Right atrium auricular region (tissue), 2 donors: ENCODE results near the gene ASXL1. TPM values are rescaled to one million over a fixed set of nuclear protein-coding genes. Genes with fewer than 3 reads are reported as not detected.
A peak's percentile ranks its signal among the peaks of the same experiment; 100 is the strongest.

Experiments used
- DNase-seq: peaks from one replicate; pipeline ENCODE4 v3.0.0-alpha.2; 2019; ENCODE audit warnings: low spot score
- H3K27ac ChIP-seq, 2 donors: fragments of 200-600 bp; sonication (generic); 1 replicate in 1 of 2; 2 replicates in 1 of 2; pipeline ENCODE4 v1.5.1; 2016 to 2019
- H3K27me3 ChIP-seq, 2 donors: fragments of 200-600 bp; sonication (generic); one replicate each; pipeline versions ENCODE4 v1.5.1 to v1.6.0; 2017 to 2019
- H3K36me3 ChIP-seq: fragments of 200-600 bp; sonication (generic); one replicate; pipeline ENCODE4 v1.5.1; 2016
- H3K4me1 ChIP-seq, 2 donors: fragments of 200-600 bp; sonication (generic); one replicate each; pipeline versions ENCODE4 v1.5.1 to v1.6.0; 2017 to 2019
- H3K4me3 ChIP-seq, 2 donors: fragments of 200-600 bp; sonication (generic); 1 replicate in 1 of 2; 2 replicates in 1 of 2; pipeline ENCODE4 v1.5.1; 2017 to 2019; ENCODE audit warnings: mild to moderate bottlenecking in 1 of 2, moderate library complexity in 1 of 2
- H3K9me3 ChIP-seq, 2 donors: fragments of 200-600 bp; sonication (generic); one replicate each; pipeline ENCODE4 v1.5.1; 2019
- CTCF ChIP-seq, 2 donors: fragments of 200-600 bp; sonication (generic); IDR thresholded peaks; one replicate each; pipeline ENCODE4 v1.5.1; 2019; ENCODE audit warnings: antibody characterized with exemption in 2 of 2
- total RNA-seq, 2 donors: library from RNA; depleted of rRNA; stranded (reverse); fragments of >200 nt; gene quantifications; one replicate each; pipeline ENCODE4 v1.1.0, GENCODE V29; 2016

Gene ASXL1
- total RNA-seq, 2 donors from 2014 or later, result 15.9 to 30.5 TPM

GRCh38 chr20:32429343-32429742 is 71.2 kb downstream of the ASXL1 start:
- H3K4me3 ChIP-seq, result no peak overlapping the region
- TF ChIP-seq CTCF (IDR thresholded peaks at IDR 0.05), result no peak
- H3K27me3 ChIP-seq, result no peaks in the 10 kb centered on the region
- peaks cover 0 to 28% of the 10 kb centered on the region in 2 donors for H3K4me1 ChIP-seq
- DNase-seq, result no peak
- no peak overlapping the region for H3K27ac ChIP-seq
- H3K9me3 ChIP-seq, result no peaks in the 10 kb centered on the region
- H3K36me3 ChIP-seq, result peaks cover 64% of the 10 kb centered on the region

GRCh38 chr20:32429745-32430360 is 71.7 kb downstream of the ASXL1 start:
- H3K9me3 ChIP-seq, result no peaks in the 10 kb centered on the region
- H3K27me3 ChIP-seq, result no peaks in the 10 kb centered on the region
- H3K4me1 ChIP-seq, result peaks cover 0 to 31% of the 10 kb centered on the region in 2 donors
- peaks cover 69% of the 10 kb centered on the region for H3K36me3 ChIP-seq
- no peak for TF ChIP-seq CTCF (IDR thresholded peaks at IDR 0.05)
- no peak overlapping the region for H3K4me3 ChIP-seq
- no peak overlapping the region for H3K27ac ChIP-seq
- DNase-seq, result no peak

- no peak overlapping the region for H3K27ac ChIP-seq
- peaks cover 0 to 31% of the 10 kb centered on the region in 2 donors for H3K4me1 ChIP-seq
- peaks cover 85% of the 10 kb centered on the region for H3K36me3 ChIP-seq
- no peak overlapping the region for H3K4me3 ChIP-seq
- TF ChIP-seq CTCF (IDR thresholded peaks at IDR 0.05), result no peak
- no peak for DNase-seq
- no peaks in the 10 kb centered on the region for H3K27me3 ChIP-seq
- no peaks in the 10 kb centered on the region for H3K9me3 ChIP-seq
Measured at GRCh38 chr20:32431457-32431856, 73.3 kb downstream of the ASXL1 start.

GRCh38 chr20:32432277-32432676 is 74.1 kb downstream of the ASXL1 start:
- H3K4me1 ChIP-seq, result peaks cover 0 to 31% of the 10 kb centered on the region in 2 donors
- DNase-seq, result no peak
- no peaks in the 10 kb centered on the region for H3K9me3 ChIP-seq
- H3K4me3 ChIP-seq, result no peak overlapping the region
- peaks cover 94% of the 10 kb centered on the region for H3K36me3 ChIP-seq
- TF ChIP-seq CTCF (IDR thresholded peaks at IDR 0.05), result no peak
- no peak overlapping the region for H3K27ac ChIP-seq
- no peaks in the 10 kb centered on the region for H3K27me3 ChIP-seq

GRCh38 chr20:32433311-32434021 is 75.3 kb downstream of the ASXL1 start:
- Histone ChIP-seq H3K4me1 (peaks cover 0 to 31% of the 10 kb centered on the region in 2 donors), H3K9me3 (no peaks in the 10 kb centered on the region), H3K4me3 (no peak overlapping the region), H3K27me3 (no peaks in the 10 kb centered on the region), H3K27ac (peak overlapping the region; percentile 20 to 23), H3K36me3 (peaks cover 100% of the 10 kb centered on the region)
- no peak for TF ChIP-seq CTCF (IDR thresholded peaks at IDR 0.05)
- no peak for DNase-seq
